ENCODE measurements around the gene TFRC.
"Not testable (repeated sequence)": the region's sequence is repeated elsewhere in the genome, so short reads cannot be mapped to it uniquely, and the experiment has no call there.

The TFRC gene

GRCh38 chr3:196081002-196081833 lies 672 bp downstream of the TFRC start:
- peak; percentile 66 for DNase-seq

- not testable (repeated sequence) for DNase-seq
These were observed 1.6 kb downstream of the TFRC start for GRCh38 chr3:196080101-196080846.

GRCh38 chr3:196079682-196080081 lies 2.2 kb downstream of the TFRC start:
- no peak for DNase-seq

- DNase-seq, result no peak
These were observed 6.9 kb downstream of the TFRC start for GRCh38 chr3:196075013-196075412.

GRCh38 chr3:196073255-196073753 lies 8.6 kb downstream of the TFRC start:
- peak; percentile 80 for DNase-seq

GRCh38 chr3:196072313-196072712 lies 9.6 kb downstream of the TFRC start:
- DNase-seq, result no peak

GRCh38 chr3:196068812-196069211 lies 13.1 kb downstream of the TFRC start:
- DNase-seq, result not testable (repeated sequence)

GRCh38 chr3:196067439-196067838 lies 14.5 kb downstream of the TFRC start:
- DNase-seq, result no peak

GRCh38 chr3:196063971-196064370 lies 17.9 kb downstream of the TFRC start:
- no peak for DNase-seq

GRCh38 chr3:196063456-196063855 lies 18.4 kb downstream of the TFRC start:
- no peak for DNase-seq

- no peak for DNase-seq
These were observed 18.8 kb downstream of the TFRC start for GRCh38 chr3:196063049-196063448.

GRCh38 chr3:196060834-196061233 lies 21.1 kb downstream of the TFRC start:
- DNase-seq, result no peak

- no peak for DNase-seq
These were observed 24.0 kb downstream of the TFRC start for GRCh38 chr3:196057760-196058331.

GRCh38 chr3:196056371-196056770 lies 25.5 kb downstream of the TFRC start:
- DNase-seq, result not testable (repeated sequence)

GRCh38 chr3:196055683-196056270 lies 26.1 kb downstream of the TFRC start:
- DNase-seq, result no peak

GRCh38 chr3:196055240-196055639 lies 26.6 kb downstream of the TFRC start:
- DNase-seq, result no peak

- no peak for DNase-seq
These were observed 27.2 kb downstream of the TFRC start for GRCh38 chr3:196054661-196055060.

- no peak for DNase-seq
These were observed 28.4 kb downstream of the TFRC start for GRCh38 chr3:196053487-196053886.

- DNase-seq, result no peak
These were observed 30.4 kb downstream of the TFRC start for GRCh38 chr3:196051282-196052076.

- DNase-seq, result no peak
These were observed 31.3 kb downstream of the TFRC start for GRCh38 chr3:196050597-196050996.

- DNase-seq, result no peak
These were observed 32.2 kb downstream of the TFRC start for GRCh38 chr3:196049653-196050052.

GRCh38 chr3:196048922-196049598 lies 32.8 kb downstream of the TFRC start:
- no peak for DNase-seq
